PFSK-1 (cell line): Measurements from ENCODE around the gene PAWR.

Experiments
- FOXP2 ChIP-seq: optimal IDR thresholded peaks from 2 replicates; pipeline ENCODE3; 2011; ENCODE audit warnings: borderline replicate concordance, control low read depth, inconsistent platforms; ENCODE audit not compliant: insufficient read depth; ENCODE audit errors: extremely low read length, extremely low read depth
- POLR2AphosphoS5 ChIP-seq: IDR thresholded peaks from 2 replicates; pipeline ENCODE4 v1.6.1; 2012; ENCODE audit warnings: low read depth, mild to moderate bottlenecking, control low read depth, low read length, moderate library complexity
- REST ChIP-seq, 2 experiments: IDR thresholded peaks; 2 replicates each; pipeline versions ENCODE4 v1.6.1 to v1.8.0; 2011 to 2012; ENCODE audit warnings: low read depth in 2 of 2, low read length in 2 of 2, control low read depth in 1 of 2, inconsistent platforms in 1 of 2, mild to moderate bottlenecking in 1 of 2, moderate library complexity in 1 of 2; ENCODE audit not compliant: insufficient read depth in 1 of 2
- SIN3A ChIP-seq: IDR thresholded peaks from 2 replicates; pipeline ENCODE4 v1.6.1; 2012; ENCODE audit warnings: mild to moderate bottlenecking, low read length, moderate library complexity, borderline replicate concordance; ENCODE audit not compliant: insufficient read depth
- TAF1 ChIP-seq: IDR thresholded peaks from 2 replicates; pipeline ENCODE4 v1.6.1; 2012; ENCODE audit warnings: low read length, control low read depth, borderline replicate concordance; ENCODE audit not compliant: insufficient read depth

PAWR gene

GRCh38 chr12:79560225-79560889, 130.4 kb downstream of the PAWR start:
- no peak for TF ChIP-seq POLR2AphosphoS5
- no peak for TF ChIP-seq SIN3A
- no peak for TF ChIP-seq FOXP2
- TF ChIP-seq TAF1, result no peak
- TF ChIP-seq REST (IDR thresholded peaks at IDR 0.05; ENCODE audit: insufficient read depth in 1 of 2, low read depth in 2 of 2, low read length in 2 of 2), result no peak

GRCh38 chr12:79559591-79559990, 131.2 kb downstream of the PAWR start:
- TF ChIP-seq SIN3A (no peak), TAF1 (no peak), FOXP2 (no peak), REST (IDR thresholded peaks at IDR 0.05; ENCODE audit: insufficient read depth in 1 of 2, low read depth in 2 of 2, low read length in 2 of 2) (no peak), POLR2AphosphoS5 (no peak)

- TF ChIP-seq POLR2AphosphoS5, result no peak
- no peak for TF ChIP-seq TAF1
- no peak for TF ChIP-seq REST (IDR thresholded peaks at IDR 0.05; ENCODE audit: insufficient read depth in 1 of 2, low read depth in 2 of 2, low read length in 2 of 2)
- TF ChIP-seq SIN3A, result no peak
- no peak for TF ChIP-seq FOXP2
These were observed 131.8 kb downstream of the PAWR start for GRCh38 chr12:79558924-79559469.

GRCh38 chr12:79557690-79558315, 133.0 kb downstream of the PAWR start:
- TF ChIP-seq FOXP2 (no peak), POLR2AphosphoS5 (no peak), TAF1 (no peak), SIN3A (no peak), REST (IDR thresholded peaks at IDR 0.05; ENCODE audit: insufficient read depth in 1 of 2, low read depth in 2 of 2, low read length in 2 of 2) (no peak)
